Inflammatory macrophage treated with lipopolysaccharide for 4 hours (primary cell): ENCODE data around the gene NKAPD1.

Experiments used
- DNase-seq: peaks from one replicate; pipeline ENCODE4 v3.0.0-alpha.2; 2020

The NKAPD1 gene

GRCh38 chr11:112086422-112087191, 12.5 kb downstream of the NKAPD1 start, which contains the start of the genes SDHD and TIMM8B:
Gene SDHD (plus strand): TSS chr11:112086873. CDS start chr11:112086908, 35 bp downstream.
Gene TIMM8B (minus strand): TSS chr11:112086756. CDS start chr11:112086723, 33 bp downstream.
- peak; percentile 99 for DNase-seq

DNA sequence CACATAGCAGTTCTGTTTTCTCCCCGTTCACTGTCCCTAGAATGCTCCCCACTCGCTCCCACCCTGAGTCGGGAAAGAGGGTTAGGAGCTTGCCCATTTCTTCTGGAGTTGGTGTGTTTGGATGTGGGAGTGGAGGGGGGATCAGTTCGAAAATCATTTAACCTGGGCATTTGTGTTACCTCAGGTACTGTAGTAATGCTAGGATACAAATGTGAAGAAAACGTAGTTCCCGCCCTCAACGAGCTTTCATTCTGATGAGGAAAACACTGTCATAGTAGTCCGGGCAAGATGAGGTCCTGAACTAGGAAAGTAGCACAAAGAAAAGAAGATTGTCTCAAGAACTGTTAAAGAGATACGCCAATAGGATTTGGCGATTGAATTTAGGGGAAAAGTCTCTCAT, 13.1 kb downstream of the NKAPD1 start:
- no peak for DNase-seq

GRCh38 chr11:112095302-112095701, 21.2 kb downstream of the NKAPD1 start:
- DNase-seq = peak; percentile 62

- DNase-seq = no peak
Observed at GRCh38 chr11:112096194-112096593, 22.1 kb downstream of the NKAPD1 start.

DNA sequence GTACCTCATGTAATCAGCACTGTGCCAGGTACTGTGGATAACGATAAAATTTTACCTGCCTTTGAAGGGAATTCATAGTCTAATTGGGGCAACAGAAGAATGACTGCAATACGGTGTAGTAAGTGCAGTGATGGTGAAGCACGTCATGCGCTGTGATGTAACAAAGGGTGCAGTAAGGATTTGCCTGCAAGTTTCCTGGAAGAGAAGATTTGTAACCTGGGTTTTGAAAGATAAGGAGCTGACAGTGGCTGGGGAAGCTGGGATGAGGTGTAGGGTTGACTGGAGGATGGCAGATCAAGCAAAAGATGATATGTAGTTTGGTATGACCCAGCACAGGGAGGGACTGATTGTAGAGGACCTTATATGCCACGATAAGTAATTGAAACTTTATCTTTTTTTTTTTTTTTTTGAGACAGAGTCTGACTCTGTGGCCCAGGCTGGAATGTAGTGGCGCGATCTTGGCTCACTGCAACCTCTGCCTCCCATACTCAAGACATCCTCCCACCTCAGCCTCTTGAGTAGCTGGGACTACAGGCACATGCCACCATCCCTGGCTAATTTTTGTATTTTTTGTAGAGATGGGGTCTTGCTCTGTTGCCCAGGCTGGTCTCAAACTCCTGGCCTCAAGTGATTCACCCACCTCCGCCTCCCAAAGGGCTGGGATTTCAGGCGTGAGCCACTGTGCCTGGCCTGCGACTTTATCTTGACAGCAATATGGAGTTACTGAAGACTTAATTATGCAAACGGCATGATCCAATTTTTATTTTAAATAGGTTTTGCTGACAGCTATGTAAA, 23.8 kb downstream of the NKAPD1 start:
- DNase-seq = no peak

DNA sequence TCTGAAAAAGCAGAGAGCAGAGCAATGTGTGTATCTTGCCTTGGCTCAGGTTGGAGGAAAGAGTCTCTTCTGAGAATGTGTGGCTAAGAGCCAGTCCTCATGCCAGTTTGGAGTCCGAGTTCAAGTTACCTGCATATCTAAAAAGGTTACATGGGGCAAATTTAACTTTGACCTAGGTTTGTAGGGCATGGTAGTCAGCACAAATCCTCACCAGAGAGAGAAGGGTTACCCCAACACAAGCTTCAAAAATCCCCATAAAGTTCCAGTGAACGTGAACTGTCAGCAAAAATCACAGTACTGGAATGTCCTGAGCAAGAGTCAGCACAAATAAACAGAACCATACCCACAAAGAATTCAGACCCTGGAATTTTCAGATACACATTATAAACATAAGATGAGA, 26.4 kb downstream of the NKAPD1 start:
- DNase-seq = no peak

GRCh38 chr11:112103446-112103845, 29.3 kb downstream of the NKAPD1 start:
- peak; percentile 93 for DNase-seq

DNA sequence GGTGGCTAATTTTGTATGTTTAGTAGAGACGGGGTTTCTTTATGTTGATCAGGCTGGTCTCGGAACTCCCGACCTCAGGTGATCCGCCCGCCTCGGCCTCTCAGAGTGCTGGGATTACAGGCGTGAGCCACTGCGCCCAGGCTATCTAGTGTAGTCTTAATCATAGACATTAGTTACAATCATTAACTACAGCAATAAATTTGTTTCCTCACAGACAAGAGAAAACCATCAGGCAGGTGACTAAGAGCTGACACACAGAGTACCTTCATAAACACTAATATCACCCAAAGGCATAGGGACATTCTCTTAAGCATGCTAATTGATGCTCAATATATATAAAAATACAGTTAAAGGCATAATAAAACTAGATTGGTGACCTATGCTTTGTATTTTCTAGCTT, 32.0 kb downstream of the NKAPD1 start:
- DNase-seq = no peak

DNA sequence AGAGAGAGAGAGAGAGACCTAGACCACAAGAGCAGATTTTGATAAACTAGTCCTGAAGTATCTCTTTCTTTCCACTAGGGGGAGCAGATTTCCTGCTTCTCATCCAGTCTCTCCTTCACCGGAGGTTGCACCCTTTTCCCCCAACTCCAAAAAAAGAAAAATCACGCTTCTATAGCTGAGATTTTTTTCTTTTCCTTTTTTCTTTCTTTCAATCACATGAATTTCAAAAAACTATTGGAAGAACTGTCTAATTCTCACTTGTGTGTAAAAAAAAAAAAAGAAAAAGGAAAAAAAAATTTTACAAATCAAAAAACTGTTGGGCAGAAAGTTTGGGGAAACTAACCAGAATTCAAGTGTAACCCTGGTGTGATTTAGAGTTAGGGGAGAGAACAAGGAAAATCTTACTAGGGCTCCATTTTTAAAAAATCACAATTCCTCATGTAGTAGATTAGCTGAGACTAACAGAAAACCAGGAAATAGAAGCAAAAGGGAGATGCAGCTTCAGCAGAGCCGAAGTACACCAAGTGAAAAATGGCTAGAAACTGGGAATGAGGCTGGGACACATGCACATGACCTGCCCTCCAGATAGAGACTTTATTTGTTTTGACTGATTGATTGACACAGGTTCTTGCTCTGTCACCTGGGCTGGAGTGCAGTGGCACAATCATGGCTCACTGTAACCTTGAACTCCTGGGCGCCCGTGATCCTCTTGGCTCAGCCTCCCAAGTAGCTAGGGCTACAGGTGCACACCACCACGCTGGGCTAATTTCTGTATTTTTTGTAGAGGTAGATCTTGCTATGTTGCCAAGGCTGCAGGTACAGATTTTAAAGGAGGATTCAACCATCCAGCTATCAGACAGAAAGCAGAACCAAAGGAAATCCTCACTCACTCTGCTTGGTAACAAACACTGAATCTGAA, 39.7 kb downstream of the NKAPD1 start:
- peak; percentile 72 for DNase-seq

DNA sequence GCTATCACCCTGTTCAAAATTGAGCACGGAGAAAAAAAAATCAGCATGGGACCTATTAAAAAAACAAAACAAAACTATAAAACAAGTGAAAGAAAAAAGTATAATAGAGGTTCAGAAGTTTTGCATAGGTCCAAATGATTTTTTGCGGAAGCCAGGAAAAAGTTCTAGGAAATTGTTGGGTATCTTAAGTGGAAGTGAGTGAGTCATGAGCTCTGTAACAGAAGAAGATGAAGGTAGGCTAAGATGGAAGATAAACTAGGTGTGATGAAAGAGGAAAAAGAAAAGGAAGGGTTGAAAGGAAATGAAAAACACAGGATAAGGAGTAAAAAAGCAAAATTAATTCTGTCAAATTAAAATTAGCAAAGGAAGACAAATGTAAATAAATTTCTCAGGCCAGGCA, 40.4 kb downstream of the NKAPD1 start:
- no peak for DNase-seq

GRCh38 chr11:112115386-112115785, 41.3 kb downstream of the NKAPD1 start:
- no peak for DNase-seq

- no peak for DNase-seq
Observed at GRCh38 chr11:112118176-112118575, 44.1 kb downstream of the NKAPD1 start.

GRCh38 chr11:112121981-112122615, 48.0 kb downstream of the NKAPD1 start:
- peak; percentile 85 for DNase-seq

DNA sequence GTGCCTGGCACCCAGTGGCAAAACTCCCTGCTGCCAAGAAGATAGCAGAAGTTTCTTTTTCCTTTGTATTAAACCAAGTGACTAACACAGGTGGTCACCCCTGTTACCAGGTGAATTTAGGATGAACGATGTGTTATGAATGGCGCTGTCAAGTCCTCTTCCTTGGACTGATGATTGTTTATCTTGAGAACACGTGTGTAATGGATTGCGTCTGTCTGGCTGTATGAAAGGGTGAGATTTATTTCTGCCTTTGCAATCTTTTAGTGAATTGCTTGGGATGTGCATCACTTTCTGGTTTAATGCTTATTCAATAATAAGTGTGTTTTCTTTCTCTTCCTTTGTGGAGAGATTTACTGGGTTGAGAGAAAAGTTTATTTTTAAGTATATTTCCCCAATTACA, 49.0 kb downstream of the NKAPD1 start:
- no peak for DNase-seq

DNA sequence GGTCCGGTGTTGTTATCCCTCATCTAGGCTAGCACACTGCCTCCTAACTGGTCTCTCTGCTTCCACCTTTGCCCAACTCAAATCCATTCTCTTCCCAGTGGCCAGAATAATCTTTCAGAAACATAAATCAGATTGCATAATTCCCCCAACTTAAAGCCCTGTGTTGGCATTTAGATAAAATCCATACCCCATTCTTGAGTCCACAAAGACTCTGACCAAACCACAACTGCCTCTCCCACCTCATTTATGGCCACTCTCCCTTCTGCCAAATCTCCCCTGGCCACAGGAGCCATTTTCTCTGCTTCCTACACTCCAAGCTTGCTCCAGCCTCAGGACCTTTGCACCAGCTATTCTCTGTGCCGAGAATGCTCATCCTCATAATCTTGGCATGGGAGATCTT, 53.0 kb downstream of the NKAPD1 start:
- DNase-seq = no peak

- peak; percentile 19 for DNase-seq
Observed at GRCh38 chr11:112128483-112129121, 54.5 kb downstream of the NKAPD1 start.

GRCh38 chr11:112129656-112130055, 55.6 kb downstream of the NKAPD1 start:
- DNase-seq = peak; percentile 85

DNA sequence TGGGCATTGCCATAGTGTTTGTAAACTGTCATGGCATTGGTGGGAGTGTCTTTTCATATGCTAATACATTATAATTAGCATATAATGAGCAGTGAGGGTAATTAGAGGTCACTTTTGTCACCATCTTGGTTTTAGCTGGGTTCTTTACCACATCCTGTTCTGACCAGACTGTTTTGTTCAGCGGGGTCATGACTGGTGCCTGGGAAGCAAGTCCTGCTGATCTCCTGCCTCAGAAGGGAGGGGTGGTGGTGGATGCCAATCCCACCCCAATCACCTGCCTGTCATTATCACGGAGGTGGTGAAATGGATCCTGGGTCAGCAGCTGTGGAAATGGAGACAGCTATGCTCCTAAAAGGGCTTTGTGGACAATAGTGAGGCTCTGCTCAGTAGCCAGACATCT, 58.6 kb downstream of the NKAPD1 start:
- peak; percentile 16 for DNase-seq

- DNase-seq = peak; percentile 17
Observed at GRCh38 chr11:112134473-112134872, 60.4 kb downstream of the NKAPD1 start.
